OCI-M2 (cell line): ENCODE measurements around the gene TMOD2.
"Not testable (repeated sequence)": the region's sequence is repeated elsewhere in the genome, so short reads cannot be mapped to it uniquely, and the experiment has no call there.

Experiments
- DNase-seq: peaks from one replicate; lab custom pipeline; 2025; ENCODE audit not compliant: unreplicated experiment; lab: John Stamatoyannopoulos, UW

Gene TMOD2

GRCh38 chr15:51770902-51771301 lies 19.5 kb downstream of the TMOD2 start:
- DNase-seq = no peak

GRCh38 chr15:51771773-51772172 lies 20.4 kb downstream of the TMOD2 start:
- DNase-seq = no peak

GRCh38 chr15:51774916-51775315 lies 23.5 kb downstream of the TMOD2 start:
- DNase-seq = no peak

GRCh38 chr15:51775967-51776816 lies 24.8 kb downstream of the TMOD2 start:
- no peak for DNase-seq

- peak; percentile 68 for DNase-seq
Measured at GRCh38 chr15:51776952-51777569, 25.7 kb downstream of the TMOD2 start.

GRCh38 chr15:51780636-51781035 lies 29.2 kb downstream of the TMOD2 start:
- DNase-seq = no peak

- DNase-seq = no peak
Measured at GRCh38 chr15:51781506-51781905, 30.1 kb downstream of the TMOD2 start.

GRCh38 chr15:51782357-51782896 lies 31.0 kb downstream of the TMOD2 start:
- no peak for DNase-seq

- DNase-seq = no peak
Measured at GRCh38 chr15:51783967-51784366, 32.6 kb downstream of the TMOD2 start.

- not testable (repeated sequence) for DNase-seq
Measured at GRCh38 chr15:51787130-51787529, 35.7 kb downstream of the TMOD2 start.

- not testable (repeated sequence) for DNase-seq
Measured at GRCh38 chr15:51792474-51792873, 41.1 kb downstream of the TMOD2 start.

GRCh38 chr15:51793521-51794305 lies 42.3 kb downstream of the TMOD2 start:
- DNase-seq = no peak

- DNase-seq = no peak
Measured at GRCh38 chr15:51796847-51797401, 45.5 kb downstream of the TMOD2 start.

- no peak for DNase-seq
Measured at GRCh38 chr15:51798281-51798680, 46.9 kb downstream of the TMOD2 start.

GRCh38 chr15:51799282-51800252 lies 48.2 kb downstream of the TMOD2 start:
- no peak for DNase-seq

- DNase-seq = no peak
Measured at GRCh38 chr15:51801391-51801835, 50.0 kb downstream of the TMOD2 start.

- no peak for DNase-seq
Measured at GRCh38 chr15:51802593-51802992, 51.2 kb downstream of the TMOD2 start.

- DNase-seq = no peak
Measured at GRCh38 chr15:51803965-51804364, 52.6 kb downstream of the TMOD2 start.

GRCh38 chr15:51806123-51806522 lies 54.7 kb downstream of the TMOD2 start:
- no peak for DNase-seq

GRCh38 chr15:51809457-51809856 lies 58.1 kb downstream of the TMOD2 start:
- DNase-seq = no peak
